ENCODE results near the gene TBC1D21. TPM values are rescaled to one million over a fixed set of nuclear protein-coding genes. Genes with fewer than 3 reads are reported as not detected.
A peak's percentile ranks its signal among the peaks of the same experiment; 100 is the strongest.

TBC1D21 gene
- total and polyA plus RNA-seq, 9 donors = not detected

GRCh38 chr15:73935547-73935946 is 62.2 kb downstream of the TBC1D21 start:
- Histone ChIP-seq H3K36me3 (no peaks in the 10 kb centered on the region), H3K9me3 (no peaks in the 10 kb centered on the region), H3K4me3 (no peak overlapping the region), H3K27me3 (no peaks in the 10 kb centered on the region), H3K4me1 (ENCODE audit: insufficient read depth) (peaks cover 10% of the 10 kb centered on the region), H3K27ac (no peak overlapping the region)
- WGBS, 3 donors = 75 to 87% (median 84%) methylated on average over 4 of the region's 4 CpGs
- no peak for TF ChIP-seq EP300 (IDR thresholded peaks at IDR 0.05)
- TF ChIP-seq CTCF (IDR thresholded peaks at IDR 0.05) = no peak
- TF ChIP-seq POLR2A (IDR thresholded peaks at IDR 0.05) = no peak
- intact Hi-C loops (cut with DNase I) = no loop called here
- DNase-seq = peak in 1 of 5 donors; percentile 40

GRCh38 chr15:73936181-73936580 is 62.8 kb downstream of the TBC1D21 start:
- DNase-seq = peak; percentile 61 to 75 (median 67)
- peaks cover 10% of the 10 kb centered on the region for H3K4me1 ChIP-seq (ENCODE audit: insufficient read depth)
- H3K9me3 ChIP-seq = no peaks in the 10 kb centered on the region
- no peaks in the 10 kb centered on the region for H3K36me3 ChIP-seq
- TF ChIP-seq POLR2A (IDR thresholded peaks at IDR 0.05) (no peak), CTCF (IDR thresholded peaks at IDR 0.05) (peak in 1 of 3 donors; percentile 7)
- intact Hi-C loops (cut with DNase I) = no loop called here
- H3K27me3 ChIP-seq = no peaks in the 10 kb centered on the region
- no peak overlapping the region for H3K4me3 ChIP-seq
- WGBS, 3 donors = 4 to 17% (median 5%) methylated on average over 5 of the region's 5 CpGs
- no peak overlapping the region for H3K27ac ChIP-seq

GRCh38 chr15:73936588-73937290 is 63.4 kb downstream of the TBC1D21 start:
- H3K4me3 ChIP-seq = no peak overlapping the region
- H3K4me1 ChIP-seq (ENCODE audit: insufficient read depth) = peaks cover 10% of the 10 kb centered on the region
- intact Hi-C loops (cut with DNase I) = no loop called here
- no peaks in the 10 kb centered on the region for H3K27me3 ChIP-seq
- TF ChIP-seq POLR2A (IDR thresholded peaks at IDR 0.05) (no peak), EP300 (IDR thresholded peaks at IDR 0.05) (no peak), CTCF (IDR thresholded peaks at IDR 0.05) (peak in 1 of 3 donors; percentile 3)
- H3K27ac ChIP-seq = no peak overlapping the region
- WGBS, 3 donors = 14 to 28% (median 23%) methylated on average over 12 of the region's 12 CpGs
- H3K9me3 ChIP-seq = no peaks in the 10 kb centered on the region
- H3K36me3 ChIP-seq = no peaks in the 10 kb centered on the region
- peak in 1 of 5 donors; percentile 52 for DNase-seq

- no peaks in the 10 kb centered on the region for H3K36me3 ChIP-seq
- peaks cover 10% of the 10 kb centered on the region for H3K4me1 ChIP-seq (ENCODE audit: insufficient read depth)
- 72 to 81% (median 81%) methylated on average over 9 to 10 of the region's 10 CpGs for WGBS, 3 donors
- H3K9me3 ChIP-seq = no peaks in the 10 kb centered on the region
- TF ChIP-seq POLR2A (IDR thresholded peaks at IDR 0.05) = no peak
- no peak for TF ChIP-seq CTCF (IDR thresholded peaks at IDR 0.05)
- TF ChIP-seq EP300 (IDR thresholded peaks at IDR 0.05) = no peak
- no peaks in the 10 kb centered on the region for H3K27me3 ChIP-seq
- H3K27ac ChIP-seq = no peak overlapping the region
- no peak overlapping the region for H3K4me3 ChIP-seq
- intact Hi-C loops (cut with DNase I) = no loop called here
- no peak for DNase-seq
Measured at GRCh38 chr15:73937296-73937695, 63.9 kb downstream of the TBC1D21 start.

All from ovary (tissue), 9 donors.